ENCODE results near the gene KIF2C. TPM values are rescaled to one million over a fixed set of nuclear protein-coding genes. Genes with fewer than 3 reads are reported as not detected.
"Not testable (repeated sequence)": the region's sequence is repeated elsewhere in the genome, so short reads cannot be mapped to it uniquely, and the experiment has no call there.

KIF2C gene
- total RNA-seq, 6 experiments from 2014 or later, result 15.6 to 48.5 (median 43.3) TPM

DNA sequence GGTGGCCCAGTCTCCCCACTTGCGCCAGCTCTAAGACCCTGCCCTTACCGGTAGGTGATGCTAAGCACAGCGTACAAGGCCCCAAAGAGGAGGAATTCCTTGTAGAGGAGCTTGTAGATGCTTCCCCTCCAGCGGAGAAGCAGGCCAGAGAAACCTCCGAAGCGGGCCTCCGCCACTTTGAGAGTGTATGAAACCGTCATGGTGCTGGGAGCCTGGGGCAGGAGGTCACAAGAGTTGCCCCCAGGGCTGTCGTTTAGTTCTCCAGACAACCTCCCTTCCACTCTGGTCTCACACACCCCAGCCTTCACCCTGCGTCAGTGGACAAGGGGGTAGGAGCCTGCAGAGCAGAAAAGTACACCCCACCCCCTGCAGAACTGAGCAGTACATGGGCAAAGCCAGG, 47.9 kb downstream of the KIF2C start:
- peaks cover 21% of the 10 kb centered on the region for H3K4me1 Mint-ChIP-seq (ENCODE audit: low read depth)
- no peak overlapping the region for H3K4me3 Mint-ChIP-seq
- no peak for DNase-seq
- no peak overlapping the region for H3K27ac Mint-ChIP-seq
- no peaks in the 10 kb centered on the region for H3K9me3 Mint-ChIP-seq
- no peak for TF ChIP-seq CTCF (IDR thresholded peaks at IDR 0.05)
- peaks cover 4% of the 10 kb centered on the region; the same call in 1 of the 2 replicates for H3K36me3 Mint-ChIP-seq (ENCODE audit: low read depth)
- H3K27me3 Mint-ChIP-seq (ENCODE audit: insufficient read depth), result no peaks in the 10 kb centered on the region; the same call in none of the 2 replicates

DNA sequence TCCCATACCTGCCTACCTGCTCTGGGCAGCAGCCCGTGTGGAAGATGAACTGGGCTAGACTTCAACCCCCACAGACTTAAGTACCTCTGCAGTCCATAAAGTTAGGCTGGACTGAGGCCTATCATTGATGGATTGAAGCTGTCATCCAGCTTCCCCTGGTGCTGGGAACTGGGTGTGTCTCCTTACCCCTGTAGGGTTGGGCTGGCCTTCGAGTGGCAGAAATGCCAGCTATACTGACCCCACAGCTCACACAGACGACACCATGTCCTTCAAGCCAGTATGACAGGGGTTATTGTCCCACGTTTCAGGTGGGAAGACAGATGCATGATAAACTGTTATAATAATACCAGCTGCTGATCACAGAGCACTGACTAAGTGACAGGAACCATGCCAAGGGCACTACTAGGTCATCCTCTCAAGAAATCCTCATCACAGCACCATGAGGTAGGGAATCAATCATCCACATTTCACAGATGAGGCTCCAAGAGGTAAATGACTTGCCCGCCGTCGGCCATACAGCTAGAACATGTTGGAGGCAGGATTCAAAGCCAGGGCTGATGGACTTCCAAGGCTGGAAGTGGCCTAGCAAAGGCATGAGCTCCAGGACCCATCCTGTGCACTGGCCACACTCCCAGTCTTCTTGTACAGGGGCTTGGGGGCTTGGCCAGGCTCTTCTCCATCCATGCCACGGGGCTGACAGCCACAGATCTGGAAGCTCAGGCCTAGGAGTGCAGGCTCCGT, 48.7 kb downstream of the KIF2C start, which contains the start of gene BEST4:
TSS of gene BEST4 (minus strand) at position 51 of the 741 bp plus-strand sequence. CDS start 465 bp downstream, outside the sequence.
- peaks cover 2% of the 10 kb centered on the region; the same call in 1 of the 2 replicates for H3K36me3 Mint-ChIP-seq (ENCODE audit: low read depth)
- H3K4me3 Mint-ChIP-seq, result no peak within 1 kb of the TSS
- H3K27ac Mint-ChIP-seq, result no peak within 1 kb of the TSS
- H3K4me1 Mint-ChIP-seq (ENCODE audit: low read depth), result peaks cover 19% of the 10 kb centered on the region
- no peak for DNase-seq
- H3K9me3 Mint-ChIP-seq, result no peaks in the 10 kb centered on the region
- H3K27me3 Mint-ChIP-seq (ENCODE audit: insufficient read depth), result no peaks in the 10 kb centered on the region; the same call in none of the 2 replicates
- TF ChIP-seq CTCF (IDR thresholded peaks at IDR 0.05), result no peak

- DNase-seq, result no peak
- no peaks in the 10 kb centered on the region for H3K36me3 Mint-ChIP-seq (ENCODE audit: low read depth)
- peaks cover 6% of the 10 kb centered on the region; the same call in 1 of the 2 replicates for H3K4me1 Mint-ChIP-seq (ENCODE audit: low read depth)
- no peaks in the 10 kb centered on the region; the same call in none of the 2 replicates for H3K27me3 Mint-ChIP-seq (ENCODE audit: insufficient read depth)
- H3K4me3 Mint-ChIP-seq, result no peak overlapping the region
- TF ChIP-seq CTCF (IDR thresholded peaks at IDR 0.05), result no peak
- no peak overlapping the region; the same call in 1 of the 2 replicates for H3K27ac Mint-ChIP-seq
- H3K9me3 Mint-ChIP-seq, result no peaks in the 10 kb centered on the region
Observed at GRCh38 chr1:44790968-44791801, 51.5 kb downstream of the KIF2C start.

- H3K27me3 Mint-ChIP-seq (ENCODE audit: insufficient read depth), result no peaks in the 10 kb centered on the region; the same call in none of the 2 replicates
- H3K4me1 Mint-ChIP-seq (ENCODE audit: low read depth), result peaks cover 6% of the 10 kb centered on the region; the same call in 1 of the 2 replicates
- H3K4me3 Mint-ChIP-seq, result no peak overlapping the region
- no peaks in the 10 kb centered on the region for H3K9me3 Mint-ChIP-seq
- no peak for DNase-seq
- H3K27ac Mint-ChIP-seq, result no peak overlapping the region
- no peaks in the 10 kb centered on the region for H3K36me3 Mint-ChIP-seq (ENCODE audit: low read depth)
- TF ChIP-seq CTCF (IDR thresholded peaks at IDR 0.05), result no peak
Observed at GRCh38 chr1:44792736-44793502, 53.3 kb downstream of the KIF2C start.

DNA sequence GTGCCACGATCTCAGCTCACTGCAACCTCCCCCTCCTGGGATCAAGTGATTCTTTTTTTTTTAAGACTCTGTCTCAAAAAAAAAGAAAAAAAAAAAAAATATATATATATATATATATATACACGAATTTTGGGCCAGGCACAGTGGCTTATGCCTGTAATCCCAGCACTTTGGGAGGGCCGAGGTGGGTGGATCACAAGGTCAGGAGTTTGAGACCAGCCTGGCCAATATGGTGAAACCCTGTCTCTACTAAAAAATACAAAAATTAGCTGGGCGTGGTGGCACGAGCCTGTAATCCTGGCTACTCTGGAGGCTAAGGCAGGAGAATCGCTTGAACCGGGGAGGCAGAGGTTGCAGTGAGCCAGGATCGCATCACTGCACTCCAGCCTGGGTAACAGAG, 58.2 kb downstream of the KIF2C start:
- H3K4me1 Mint-ChIP-seq (ENCODE audit: low read depth), result peaks cover 35% of the 10 kb centered on the region
- H3K9me3 Mint-ChIP-seq; H3K4me3 Mint-ChIP-seq; H3K27me3 Mint-ChIP-seq (ENCODE audit: insufficient read depth); H3K27ac Mint-ChIP-seq; DNase-seq: not testable (repeated sequence)
- peaks cover 18% of the 10 kb centered on the region for H3K36me3 Mint-ChIP-seq (ENCODE audit: low read depth)
